HepG2 (cell line): ENCODE data around the gene MAPK7. TPM values are rescaled to one million over a fixed set of nuclear protein-coding genes. Genes with fewer than 3 reads are reported as not detected.

Experiments used
- AGO1 ChIP-seq: fragments of 200-400 bp; formaldehyde crosslinking; IDR thresholded peaks from 2 replicates; pipeline ENCODE4 v1.6.1; 2017; ENCODE audit warnings: mild to moderate bottlenecking, low read depth, low read length, moderate library complexity; ENCODE audit not compliant: poor library complexity, severe bottlenecking
- HDAC2 ChIP-seq: sonication (generic); formaldehyde crosslinking; IDR thresholded peaks from 2 replicates; pipeline ENCODE4 v1.4.0; 2020; ENCODE audit warnings: missing genetic modification reagents
- IRF2 ChIP-seq: IDR thresholded peaks from 2 replicates; pipeline ENCODE4 v1.6.1; 2018; ENCODE audit warnings: missing genetic modification reagents, missing compliant biosample characterization
- MAZ ChIP-seq, 2 experiments: sonication (generic) in 1 of 2; formaldehyde crosslinking in 1 of 2; IDR thresholded peaks; 2 replicates each; pipeline versions ENCODE4 v1.5.0 to v1.6.1; 2012 to 2020; ENCODE audit warnings: low read depth in 2 of 2, mild to moderate bottlenecking in 2 of 2, borderline replicate concordance in 1 of 2, improper control_type of control experiment in 1 of 2, low read length in 1 of 2, missing genetic modification reagents in 1 of 2, moderate library complexity in 1 of 2
- PLRG1 ChIP-seq: fragments of 450-650 bp; conservative IDR thresholded peaks from 2 replicates; pipeline ENCODE4 v1.6.1; 2016
- ZFP36L1 ChIP-seq: sonication (generic); formaldehyde crosslinking; IDR thresholded peaks from 2 replicates; pipeline ENCODE4 v1.8.0; 2022; ENCODE audit warnings: mild to moderate bottlenecking, missing genetic modification reagents, moderate library complexity
- ZNF253 ChIP-seq: sonication (generic); formaldehyde crosslinking; IDR thresholded peaks from 2 replicates; pipeline ENCODE4 v1.8.0; 2022; ENCODE audit warnings: mild to moderate bottlenecking, missing genetic modification reagents, borderline replicate concordance
- ZNF329 ChIP-seq: sonication (generic); formaldehyde crosslinking; IDR thresholded peaks from 2 replicates; pipeline ENCODE4 v1.9.0; 2021; ENCODE audit warnings: low read depth, mild to moderate bottlenecking, missing genetic modification reagents
- polyA plus RNA-seq, 8 experiments: library from polyadenylated mRNA; depleted of rRNA in 3 of 8; stranded (reverse) in 7 of 8; unstranded in 1 of 8; fragments of >200 nt; fragmentation: Illumina TruSeq in 4 of 8; extraction: Trizol in 4 of 8; gene quantifications; 2 replicates each; pipeline versions ENCODE4 v1.2.1 to v1.2.3, GENCODE V29; 2011 to 2016; ENCODE audit warnings: low read depth in 4 of 8, missing spikeins in 1 of 8, mixed read lengths in 1 of 8; ENCODE audit not compliant: insufficient read depth in 1 of 8
- total RNA-seq, 5 experiments: library from RNA; depleted of rRNA; stranded (reverse); fragments of >200 nt; fragmentation: Illumina TruSeq; extraction: Trizol; gene quantifications; 2 replicates each; pipeline ENCODE4 v1.2.3, GENCODE V29; 2016; ENCODE audit warnings: low read depth in 1 of 5
- TF ChIP-seq, protein P1 (sequence below): sonication (generic); formaldehyde crosslinking; IDR thresholded peaks from 2 replicates; pipeline ENCODE4 v1.8.1; 2023; ENCODE audit warnings: mild to moderate bottlenecking, inconsistent platforms, moderate library complexity, missing genetic modification reagents, borderline replicate concordance
- TF ChIP-seq, protein P2 (sequence below): sonication (generic); formaldehyde crosslinking; IDR thresholded peaks from 2 replicates; pipeline ENCODE4 v1.4.0; 2020; ENCODE audit warnings: mild to moderate bottlenecking, missing genetic modification reagents
- TF ChIP-seq, protein P3 (sequence below), 2 experiments: sonication (generic) in 1 of 2; formaldehyde crosslinking in 1 of 2; IDR thresholded peaks; 2 replicates each; pipeline versions ENCODE4 v1.5.1 to v1.6.1; 2011 to 2020; ENCODE audit warnings: borderline replicate concordance in 1 of 2, low read depth in 1 of 2, low read length in 1 of 2, mild to moderate bottlenecking in 1 of 2, missing genetic modification reagents in 1 of 2, moderate library complexity in 1 of 2
- TF ChIP-seq, protein P4 (sequence below): sonication (generic); formaldehyde crosslinking; IDR thresholded peaks from 2 replicates; pipeline ENCODE4 v1.5.1; 2020; ENCODE audit warnings: mild to moderate bottlenecking, missing genetic modification reagents
- TF ChIP-seq, protein P5 (sequence below): sonication (generic); formaldehyde crosslinking; IDR thresholded peaks from 2 replicates; pipeline ENCODE4 v1.9.0; 2022; ENCODE audit warnings: low read depth, missing genetic modification reagents

The MAPK7 gene
- total and polyA plus RNA-seq, 2 of the 13 experiments (the other 11 are each of a cell fraction or from before 2014, with no cell fraction given): 2.9 to 5.9 TPM

DNA sequence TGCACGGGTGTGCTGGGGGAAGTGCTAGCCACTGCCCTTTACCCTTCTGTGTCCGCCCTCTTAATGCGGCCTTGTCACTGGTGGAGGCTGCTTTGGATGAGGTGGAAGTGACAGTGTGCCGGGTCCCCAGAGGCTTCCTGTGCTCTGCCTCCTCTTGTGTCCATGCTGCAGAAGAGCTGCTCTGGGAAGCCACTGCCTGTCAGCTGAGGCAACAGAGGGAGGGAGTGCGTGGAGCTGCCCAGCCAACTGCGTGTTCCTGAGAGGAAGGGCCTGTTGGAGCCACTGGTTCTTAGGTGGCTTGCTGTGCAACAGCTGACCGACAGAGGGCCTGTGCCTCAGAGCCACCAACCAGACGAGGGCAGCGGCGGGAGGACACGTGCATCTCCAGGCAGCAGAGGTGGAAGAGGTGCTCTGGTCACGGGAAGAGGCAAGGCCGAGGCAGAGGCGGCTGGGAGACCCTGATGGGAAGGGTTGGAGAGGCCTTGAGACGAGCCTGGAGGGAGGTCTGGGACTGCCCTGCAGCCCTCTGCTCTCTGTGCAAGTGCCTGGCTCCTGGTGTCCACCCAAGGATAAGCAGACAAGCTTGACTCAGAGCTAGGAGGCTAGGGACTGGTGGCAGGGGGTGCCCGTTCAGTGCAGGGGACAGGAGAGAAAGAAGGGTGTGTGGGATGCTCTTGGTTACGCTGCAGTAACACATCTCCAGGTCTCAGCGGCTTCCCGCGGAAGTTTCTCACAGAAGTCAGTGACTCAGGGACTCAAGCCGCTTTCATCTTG is 41.2 kb upstream of the MAPK7 start (continued):
- TF ChIP-seq, protein P1, sequence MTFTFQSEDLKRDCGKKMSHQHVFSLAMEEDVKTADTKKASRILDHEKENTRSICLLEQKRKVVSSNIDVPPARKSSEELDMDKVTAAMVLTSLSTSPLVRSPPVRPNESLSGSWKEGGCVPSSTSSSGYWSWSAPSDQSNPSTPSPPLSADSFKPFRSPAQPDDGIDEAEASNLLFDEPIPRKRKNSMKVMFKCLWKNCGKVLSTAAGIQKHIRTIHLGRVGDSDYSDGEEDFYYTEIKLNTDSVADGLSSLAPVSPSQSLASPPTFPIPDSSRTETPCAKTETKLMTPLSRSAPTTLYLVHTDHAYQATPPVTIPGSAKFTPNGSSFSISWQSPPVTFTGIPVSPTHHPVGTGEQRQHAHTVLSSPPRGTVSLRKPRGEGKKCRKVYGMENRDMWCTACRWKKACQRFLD: peak; percentile 64; the same call in 1 of the 2 replicates
- TF ChIP-seq ZFP36L1 (CRISPR knock-in tag) (0 out of 2 replicates have a peak, but pooled peaks have one; percentile 50), MAZ (IDR thresholded peaks at IDR 0.05; ENCODE audit: borderline replicate concordance, low read depth, low read length) (no peak), MAZ (CRISPR knock-in tag; IDR thresholded peaks at IDR 0.05; ENCODE audit: low read depth) (no peak), ZNF329 (CRISPR knock-in tag) (no peak), IRF2 (CRISPR knock-in tag) (no peak; the same call in 1 of the 2 replicates), HDAC2 (CRISPR knock-in tag) (peak; percentile 80), PLRG1 (no peak), ZNF253 (CRISPR knock-in tag) (peak; percentile 65; the same call in 1 of the 2 replicates), AGO1 (no peak)
- TF ChIP-seq, protein P2, sequence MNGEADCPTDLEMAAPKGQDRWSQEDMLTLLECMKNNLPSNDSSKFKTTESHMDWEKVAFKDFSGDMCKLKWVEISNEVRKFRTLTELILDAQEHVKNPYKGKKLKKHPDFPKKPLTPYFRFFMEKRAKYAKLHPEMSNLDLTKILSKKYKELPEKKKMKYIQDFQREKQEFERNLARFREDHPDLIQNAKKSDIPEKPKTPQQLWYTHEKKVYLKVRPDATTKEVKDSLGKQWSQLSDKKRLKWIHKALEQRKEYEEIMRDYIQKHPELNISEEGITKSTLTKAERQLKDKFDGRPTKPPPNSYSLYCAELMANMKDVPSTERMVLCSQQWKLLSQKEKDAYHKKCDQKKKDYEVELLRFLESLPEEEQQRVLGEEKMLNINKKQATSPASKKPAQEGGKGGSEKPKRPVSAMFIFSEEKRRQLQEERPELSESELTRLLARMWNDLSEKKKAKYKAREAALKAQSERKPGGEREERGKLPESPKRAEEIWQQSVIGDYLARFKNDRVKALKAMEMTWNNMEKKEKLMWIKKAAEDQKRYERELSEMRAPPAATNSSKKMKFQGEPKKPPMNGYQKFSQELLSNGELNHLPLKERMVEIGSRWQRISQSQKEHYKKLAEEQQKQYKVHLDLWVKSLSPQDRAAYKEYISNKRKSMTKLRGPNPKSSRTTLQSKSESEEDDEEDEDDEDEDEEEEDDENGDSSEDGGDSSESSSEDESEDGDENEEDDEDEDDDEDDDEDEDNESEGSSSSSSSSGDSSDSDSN: peak; percentile 67
- TF ChIP-seq, protein P3, sequence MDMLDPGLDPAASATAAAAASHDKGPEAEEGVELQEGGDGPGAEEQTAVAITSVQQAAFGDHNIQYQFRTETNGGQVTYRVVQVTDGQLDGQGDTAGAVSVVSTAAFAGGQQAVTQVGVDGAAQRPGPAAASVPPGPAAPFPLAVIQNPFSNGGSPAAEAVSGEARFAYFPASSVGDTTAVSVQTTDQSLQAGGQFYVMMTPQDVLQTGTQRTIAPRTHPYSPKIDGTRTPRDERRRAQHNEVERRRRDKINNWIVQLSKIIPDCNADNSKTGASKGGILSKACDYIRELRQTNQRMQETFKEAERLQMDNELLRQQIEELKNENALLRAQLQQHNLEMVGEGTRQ (IDR thresholded peaks at IDR 0.05; ENCODE audit: low read depth, low read length): peak; percentile 40
- TF ChIP-seq, protein P3 (CRISPR knock-in tag; IDR thresholded peaks at IDR 0.05; ENCODE audit: borderline replicate concordance): no peak
- TF ChIP-seq, protein P4, sequence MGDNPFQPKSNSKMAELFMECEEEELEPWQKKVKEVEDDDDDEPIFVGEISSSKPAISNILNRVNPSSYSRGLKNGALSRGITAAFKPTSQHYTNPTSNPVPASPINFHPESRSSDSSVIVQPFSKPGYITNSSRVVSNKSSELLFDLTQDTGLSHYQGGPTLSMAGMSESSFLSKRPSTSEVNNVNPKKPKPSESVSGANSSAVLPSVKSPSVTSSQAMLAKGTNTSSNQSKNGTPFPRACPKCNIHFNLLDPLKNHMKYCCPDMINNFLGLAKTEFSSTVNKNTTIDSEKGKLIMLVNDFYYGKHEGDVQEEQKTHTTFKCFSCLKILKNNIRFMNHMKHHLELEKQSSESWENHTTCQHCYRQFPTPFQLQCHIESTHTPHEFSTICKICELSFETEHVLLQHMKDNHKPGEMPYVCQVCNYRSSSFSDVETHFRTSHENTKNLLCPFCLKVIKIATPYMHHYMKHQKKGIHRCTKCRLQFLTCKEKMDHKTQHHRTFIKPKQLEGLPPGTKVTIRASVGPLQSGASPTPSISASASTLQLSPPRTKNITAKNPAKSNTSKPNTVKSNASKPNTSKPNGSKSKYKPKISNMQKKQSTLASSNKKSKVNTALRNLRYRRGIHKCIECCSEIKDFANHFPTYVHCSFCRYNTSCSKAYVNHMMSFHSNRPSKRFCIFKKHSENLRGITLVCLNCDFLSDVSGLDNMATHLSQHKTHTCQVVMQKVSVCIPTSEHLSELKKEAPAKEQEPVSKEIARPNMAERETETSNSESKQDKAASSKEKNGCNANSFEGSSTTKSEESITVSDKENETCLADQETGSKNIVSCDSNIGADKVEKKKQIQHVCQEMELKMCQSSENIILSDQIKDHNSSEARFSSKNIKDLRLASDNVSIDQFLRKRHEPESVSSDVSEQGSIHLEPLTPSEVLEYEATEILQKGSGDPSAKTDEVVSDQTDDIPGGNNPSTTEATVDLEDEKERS (CRISPR knock-in tag): no peak
- TF ChIP-seq, protein P5, sequence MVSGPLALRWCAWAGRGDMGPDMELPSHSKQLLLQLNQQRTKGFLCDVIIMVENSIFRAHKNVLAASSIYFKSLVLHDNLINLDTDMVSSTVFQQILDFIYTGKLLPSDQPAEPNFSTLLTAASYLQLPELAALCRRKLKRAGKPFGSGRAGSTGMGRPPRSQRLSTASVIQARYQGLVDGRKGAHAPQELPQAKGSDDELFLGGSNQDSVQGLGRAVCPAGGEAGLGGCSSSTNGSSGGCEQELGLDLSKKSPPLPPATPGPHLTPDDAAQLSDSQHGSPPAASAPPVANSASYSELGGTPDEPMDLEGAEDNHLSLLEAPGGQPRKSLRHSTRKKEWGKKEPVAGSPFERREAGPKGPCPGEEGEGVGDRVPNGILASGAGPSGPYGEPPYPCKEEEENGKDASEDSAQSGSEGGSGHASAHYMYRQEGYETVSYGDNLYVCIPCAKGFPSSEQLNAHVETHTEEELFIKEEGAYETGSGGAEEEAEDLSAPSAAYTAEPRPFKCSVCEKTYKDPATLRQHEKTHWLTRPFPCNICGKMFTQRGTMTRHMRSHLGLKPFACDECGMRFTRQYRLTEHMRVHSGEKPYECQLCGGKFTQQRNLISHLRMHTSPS (CRISPR knock-in tag): peak; percentile 33; the same call in 1 of the 2 replicates
